Stimulated activated CD4-positive, alpha-beta T cell treated with anti-CD3 and anti-CD28 coated beads, Interleukin-12 subunit alpha, Interleukin-12 subunit beta, amount 100 ng/mL, for 24 hours (primary cell): ENCODE data around the gene TRHDE.
A peak's percentile ranks its signal among the peaks of the same experiment; 100 is the strongest.

ENCODE experiments used
- DNase-seq, 2 experiments: peaks; one replicate each; pipeline ENCODE4 v3.0.0-alpha.2; 2020; ENCODE audit warnings: low read depth in 2 of 2

The TRHDE gene

GRCh38 chr12:72318341-72318740 lies 46.2 kb downstream of the TRHDE start:
- no peak for DNase-seq

GRCh38 chr12:72323881-72324280 lies 51.7 kb downstream of the TRHDE start:
- DNase-seq: no peak

GRCh38 chr12:72330301-72330700 lies 58.1 kb downstream of the TRHDE start:
- DNase-seq: no peak

- no peak for DNase-seq
Observed at GRCh38 chr12:72330784-72331183, 58.6 kb downstream of the TRHDE start.

- no peak for DNase-seq
Observed at GRCh38 chr12:72337382-72337781, 65.2 kb downstream of the TRHDE start.

GRCh38 chr12:72337946-72338345 lies 65.8 kb downstream of the TRHDE start:
- DNase-seq: no peak

GRCh38 chr12:72338437-72338836 lies 66.3 kb downstream of the TRHDE start:
- no peak for DNase-seq

GRCh38 chr12:72346363-72346944 lies 74.3 kb downstream of the TRHDE start:
- DNase-seq: peak in 1 of 2 experiments; percentile 16

- DNase-seq: no peak
Observed at GRCh38 chr12:72349491-72349890, 77.3 kb downstream of the TRHDE start.

GRCh38 chr12:72359416-72359815 lies 87.2 kb downstream of the TRHDE start:
- DNase-seq: no peak

- no peak for DNase-seq
Observed at GRCh38 chr12:72365151-72365550, 93.0 kb downstream of the TRHDE start.

- DNase-seq: no peak
Observed at GRCh38 chr12:72366255-72366654, 94.1 kb downstream of the TRHDE start.

GRCh38 chr12:72368298-72368697 lies 96.1 kb downstream of the TRHDE start:
- no peak for DNase-seq

- DNase-seq: no peak
Observed at GRCh38 chr12:72368719-72369422, 96.7 kb downstream of the TRHDE start.

GRCh38 chr12:72369423-72369959 lies 97.3 kb downstream of the TRHDE start:
- no peak for DNase-seq

- DNase-seq: no peak
Observed at GRCh38 chr12:72380441-72380840, 108.3 kb downstream of the TRHDE start.

GRCh38 chr12:72388322-72388721 lies 116.2 kb downstream of the TRHDE start:
- DNase-seq: no peak

- no peak for DNase-seq
Observed at GRCh38 chr12:72390146-72390545, 118.0 kb downstream of the TRHDE start.

- DNase-seq: no peak
Observed at GRCh38 chr12:72406111-72406510, 133.9 kb downstream of the TRHDE start.

- no peak for DNase-seq
Observed at GRCh38 chr12:72432037-72432604, 160.0 kb downstream of the TRHDE start.

GRCh38 chr12:72433298-72433697 lies 161.1 kb downstream of the TRHDE start:
- DNase-seq: no peak

- DNase-seq: no peak
Observed at GRCh38 chr12:72434999-72435398, 162.8 kb downstream of the TRHDE start.

- DNase-seq: no peak
Observed at GRCh38 chr12:72442217-72442616, 170.0 kb downstream of the TRHDE start.
